ENCODE results near the gene IRX5.

Gene IRX5

DNA sequence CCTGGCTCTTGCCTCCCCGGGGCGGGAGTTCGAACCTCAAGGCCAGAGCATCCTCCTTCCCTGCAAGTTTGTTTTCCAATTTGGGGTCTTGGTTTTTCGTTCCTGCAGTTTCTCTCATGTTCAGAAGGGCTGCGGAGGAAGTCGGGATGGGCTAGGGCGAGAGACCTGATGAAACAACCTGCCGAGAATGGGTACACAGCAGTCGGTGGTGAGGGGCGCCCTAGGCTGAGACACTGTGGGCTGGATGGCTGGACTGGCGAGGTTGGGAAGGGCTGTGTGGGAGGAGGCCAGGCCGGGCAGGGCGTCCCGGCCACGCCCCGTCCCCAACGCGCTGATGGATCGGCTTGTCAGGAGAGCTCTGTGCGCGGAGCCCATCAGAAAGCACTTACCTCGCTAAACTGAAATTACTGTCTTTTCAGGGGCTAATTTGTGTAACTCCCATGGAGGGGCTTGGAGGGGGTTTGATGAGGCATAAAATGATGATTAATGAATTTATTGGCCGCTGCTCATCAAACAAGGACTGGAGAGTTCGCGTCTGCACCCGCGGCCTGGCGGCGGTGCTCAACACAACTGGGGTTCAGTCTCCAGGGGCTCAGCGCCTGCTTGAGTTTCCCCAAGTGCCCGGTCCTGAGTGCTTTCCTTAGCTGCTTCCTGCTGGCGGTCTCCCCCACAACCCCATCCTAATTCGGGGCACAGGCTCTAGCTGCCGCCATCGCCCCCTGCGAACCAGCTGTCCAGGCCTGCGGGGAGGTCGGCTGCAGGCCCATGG lies 9.0 kb downstream of the IRX5 start:
- peak; percentile 48 for DNase-seq (ENCODE audit: low spot score)

DNA sequence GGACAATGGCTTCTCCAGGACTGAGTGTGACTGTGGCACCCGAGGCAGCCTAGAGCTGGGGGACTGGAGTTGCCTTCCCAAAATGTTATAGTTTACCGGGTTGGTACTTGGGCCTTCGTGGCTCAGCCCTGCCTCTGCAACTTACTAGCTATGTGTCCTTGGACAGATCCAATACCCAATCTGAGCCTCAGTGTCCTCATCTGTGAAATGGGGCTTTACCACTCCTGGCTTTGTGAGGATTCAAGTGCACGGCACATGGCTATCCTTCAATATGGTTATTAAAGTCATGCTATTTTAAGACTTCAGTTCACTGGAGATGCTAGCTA lies 9.6 kb downstream of the IRX5 start:
- Histone ChIP-seq H3K4me3 (ENCODE audit: low read length in 2 of 2) (no peak overlapping the region), H2BK120ac (ENCODE audit: low read depth, low read length) (no peak overlapping the region), H2AK5ac (ENCODE audit: low read depth, low read length) (no peak overlapping the region), H3K4me1 (ENCODE audit: control insufficient read depth in 2 of 2, insufficient read depth in 1 of 2, low read depth in 1 of 2, low read length in 2 of 2) (peaks cover 12 to 18% of the 10 kb centered on the region in 2 donors), H3K14ac (ENCODE audit: low read length) (no peak overlapping the region), H4K91ac (ENCODE audit: low read depth, low read length, poor library complexity) (no peak overlapping the region), H2BK15ac (ENCODE audit: low read length) (no peak overlapping the region), H3K4ac (ENCODE audit: low read length) (no peak overlapping the region), H3K36me3 (replicated peaks in 1 of 2; ENCODE audit: control insufficient read depth in 2 of 2, insufficient read depth in 2 of 2, low read length in 2 of 2) (peaks cover 0 to 52% of the 10 kb centered on the region in 2 donors), H2BK5ac (ENCODE audit: low read length) (no peak overlapping the region), H3K18ac (ENCODE audit: low read length) (no peak overlapping the region), H3K9me3 (replicated peaks in 1 of 2; ENCODE audit: control insufficient read depth in 2 of 2, insufficient read depth in 1 of 2, low read depth in 1 of 2, low read length in 2 of 2) (peaks cover 0 to 14% of the 10 kb centered on the region in 2 donors), H2AFZ (ENCODE audit: low read length) (no peak overlapping the region), H3K4me2 (ENCODE audit: insufficient read depth, low read length, poor library complexity, severe bottlenecking) (no peak overlapping the region), H3K23ac (ENCODE audit: low read depth, low read length, poor library complexity) (no peak overlapping the region), H2BK12ac (ENCODE audit: low read length) (no peak overlapping the region), H3K27ac (replicated peaks; ENCODE audit: low read length) (no peak overlapping the region), H3K9ac (ENCODE audit: low read depth, low read length, poor library complexity) (no peak overlapping the region), H3K27me3 (ENCODE audit: control insufficient read depth in 3 of 3, insufficient read depth in 3 of 3, low read depth in 1 of 3, low read length in 3 of 3) (peaks cover 0 to 65% (median 22%) of the 10 kb centered on the region in 3 experiments), H4K8ac (ENCODE audit: low read depth, low read length) (no peak overlapping the region), H3K79me1 (ENCODE audit: low read depth, low read length) (no peaks in the 10 kb centered on the region)
- no peak for DNase-seq (ENCODE audit: low spot score)
- no CpG with 5 or more reads among the region's 4 CpGs for WGBS, 2 donors (ENCODE audit: extremely low coverage in 2 of 2, insufficient read length in 2 of 2, insufficient replicate concordance in 1 of 2)

More for the DNA sequence above, 9.0 kb downstream of the IRX5 start:
- H3K4ac ChIP-seq (ENCODE audit: low read length), result no peak overlapping the region
- no CpG with 5 or more reads among the region's 38 CpGs for WGBS, 2 donors (ENCODE audit: extremely low coverage in 2 of 2, insufficient read length in 2 of 2, insufficient replicate concordance in 1 of 2)
- no peak overlapping the region for H4K8ac ChIP-seq (ENCODE audit: low read depth, low read length)
- peaks cover 0 to 57% of the 10 kb centered on the region in 2 donors for H3K36me3 ChIP-seq (replicated peaks in 1 of 2; ENCODE audit: control insufficient read depth in 2 of 2, insufficient read depth in 2 of 2, low read length in 2 of 2)
- H2AK5ac ChIP-seq (ENCODE audit: low read depth, low read length), result peak overlapping the region; percentile 19
- peaks cover 0 to 70% (median 22%) of the 10 kb centered on the region in 3 experiments for H3K27me3 ChIP-seq (ENCODE audit: control insufficient read depth in 3 of 3, insufficient read depth in 3 of 3, low read depth in 1 of 3, low read length in 3 of 3)
- peak overlapping the region; percentile 18 for H3K18ac ChIP-seq (ENCODE audit: low read length)
- peaks cover 0 to 14% of the 10 kb centered on the region in 2 donors for H3K9me3 ChIP-seq (replicated peaks in 1 of 2; ENCODE audit: control insufficient read depth in 2 of 2, insufficient read depth in 1 of 2, low read depth in 1 of 2, low read length in 2 of 2)
- H2BK12ac ChIP-seq (ENCODE audit: low read length), result no peak overlapping the region
- no peak overlapping the region for H3K27ac ChIP-seq (replicated peaks; ENCODE audit: low read length)
- peak overlapping the region; percentile 35 for H3K4me2 ChIP-seq (ENCODE audit: insufficient read depth, low read length, poor library complexity, severe bottlenecking)
- H3K79me1 ChIP-seq (ENCODE audit: low read depth, low read length), result no peaks in the 10 kb centered on the region
- peaks cover 14 to 18% of the 10 kb centered on the region in 2 donors for H3K4me1 ChIP-seq (ENCODE audit: control insufficient read depth in 2 of 2, insufficient read depth in 1 of 2, low read depth in 1 of 2, low read length in 2 of 2)
- no peak overlapping the region for H2BK15ac ChIP-seq (ENCODE audit: low read length)
- no peak overlapping the region for H2AFZ ChIP-seq (ENCODE audit: low read length)
- H3K23ac ChIP-seq (ENCODE audit: low read depth, low read length, poor library complexity), result peak overlapping the region; percentile 17
- H3K14ac ChIP-seq (ENCODE audit: low read length), result no peak overlapping the region
- no peak overlapping the region for H2BK5ac ChIP-seq (ENCODE audit: low read length)
- no peak overlapping the region for H4K91ac ChIP-seq (ENCODE audit: low read depth, low read length, poor library complexity)
- no peak overlapping the region for H3K4me3 ChIP-seq (ENCODE audit: low read length in 2 of 2)
- no peak overlapping the region for H3K9ac ChIP-seq (ENCODE audit: low read depth, low read length, poor library complexity)
- H2BK120ac ChIP-seq (ENCODE audit: low read depth, low read length), result no peak overlapping the region

DNA sequence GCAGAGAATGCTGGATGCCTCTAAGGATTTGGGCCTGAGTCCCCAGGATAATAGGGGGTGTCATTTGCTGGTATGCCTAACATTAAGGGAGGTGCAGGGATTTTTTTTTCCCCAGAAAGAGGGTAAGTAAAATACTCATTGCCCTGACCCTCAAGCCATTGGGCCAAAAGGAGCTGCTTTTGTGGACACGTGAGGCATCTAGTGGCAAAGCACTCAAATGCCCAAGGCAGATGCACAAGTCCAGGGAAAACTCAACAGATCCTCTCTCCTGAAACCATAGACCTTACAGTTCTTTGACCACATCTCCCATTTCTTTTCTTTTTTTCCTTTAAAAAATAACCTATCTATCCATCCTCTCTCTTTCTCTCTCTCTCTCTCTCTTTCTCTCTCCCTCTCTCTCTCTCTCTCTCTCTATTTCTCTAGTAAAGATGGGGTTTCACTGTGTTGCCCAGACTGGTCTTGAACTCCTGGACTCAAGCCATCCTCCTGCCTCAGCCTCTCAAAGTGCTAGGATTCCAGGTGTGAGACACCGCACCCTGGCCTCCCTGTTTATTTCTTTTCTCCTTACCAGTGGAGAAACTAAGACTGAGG lies 11.8 kb downstream of the IRX5 start:
- Histone ChIP-seq H4K91ac (ENCODE audit: low read depth, low read length, poor library complexity) (no peak overlapping the region), H2BK120ac (ENCODE audit: low read depth, low read length) (no peak overlapping the region), H3K4me3 (ENCODE audit: low read length in 2 of 2) (no peak overlapping the region), H3K14ac (ENCODE audit: low read length) (no peak overlapping the region), H4K8ac (ENCODE audit: low read depth, low read length) (no peak overlapping the region), H3K27me3 (ENCODE audit: control insufficient read depth in 3 of 3, insufficient read depth in 3 of 3, low read depth in 1 of 3, low read length in 3 of 3) (peaks cover 0 to 44% (median 22%) of the 10 kb centered on the region in 3 experiments), H3K9me3 (replicated peaks in 1 of 2; ENCODE audit: control insufficient read depth in 2 of 2, insufficient read depth in 1 of 2, low read depth in 1 of 2, low read length in 2 of 2) (peaks cover 0 to 3% of the 10 kb centered on the region in 2 donors), H3K27ac (replicated peaks; ENCODE audit: low read length) (no peak overlapping the region), H3K4me1 (ENCODE audit: control insufficient read depth in 2 of 2, insufficient read depth in 1 of 2, low read depth in 1 of 2, low read length in 2 of 2) (peaks cover 0 to 7% of the 10 kb centered on the region in 2 donors), H3K18ac (ENCODE audit: low read length) (no peak overlapping the region), H3K4me2 (ENCODE audit: insufficient read depth, low read length, poor library complexity, severe bottlenecking) (no peak overlapping the region), H2AFZ (ENCODE audit: low read length) (no peak overlapping the region), H2BK5ac (ENCODE audit: low read length) (no peak overlapping the region), H3K36me3 (replicated peaks in 1 of 2; ENCODE audit: control insufficient read depth in 2 of 2, insufficient read depth in 2 of 2, low read length in 2 of 2) (peaks cover 0 to 32% of the 10 kb centered on the region in 2 donors), H3K79me1 (ENCODE audit: low read depth, low read length) (no peaks in the 10 kb centered on the region), H3K23ac (ENCODE audit: low read depth, low read length, poor library complexity) (no peak overlapping the region), H3K9ac (ENCODE audit: low read depth, low read length, poor library complexity) (no peak overlapping the region), H2BK12ac (ENCODE audit: low read length) (no peak overlapping the region), H3K4ac (ENCODE audit: low read length) (no peak overlapping the region), H2AK5ac (ENCODE audit: low read depth, low read length) (no peak overlapping the region), H2BK15ac (ENCODE audit: low read length) (no peak overlapping the region)
- DNase-seq (ENCODE audit: low spot score), result no peak
- no CpG with 5 or more reads among the region's 2 CpGs for WGBS, 2 donors (ENCODE audit: extremely low coverage in 2 of 2, insufficient read length in 2 of 2, insufficient replicate concordance in 1 of 2)

DNA sequence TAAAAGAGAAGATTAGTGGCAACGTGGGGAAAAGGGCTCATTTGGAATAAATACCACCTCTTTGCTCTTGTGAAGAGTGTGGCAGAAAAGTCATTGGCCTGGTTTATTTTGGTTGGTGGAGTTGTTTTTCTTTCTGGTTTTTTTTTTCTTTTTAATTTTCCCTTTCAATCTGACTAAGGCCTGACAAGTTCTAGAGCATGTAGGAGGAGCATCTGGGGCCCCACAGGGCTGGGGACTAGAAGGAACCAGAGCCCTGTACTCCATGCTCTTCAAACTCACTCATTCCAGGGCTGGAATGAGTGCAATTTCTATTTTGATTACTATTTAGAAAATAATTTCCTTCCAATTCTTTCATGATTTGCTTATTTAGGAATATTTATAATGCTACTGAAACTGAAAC lies 13.3 kb downstream of the IRX5 start:
- Histone ChIP-seq H3K27me3 (ENCODE audit: control insufficient read depth in 3 of 3, insufficient read depth in 3 of 3, low read depth in 1 of 3, low read length in 3 of 3) (peaks cover 0 to 28% (median 13%) of the 10 kb centered on the region in 3 experiments), H3K4me3 (ENCODE audit: low read length in 2 of 2) (no peak overlapping the region)

More for the DNA sequence above, 13.3 kb downstream of the IRX5 start:
- no peak for DNase-seq (ENCODE audit: low spot score)
- H3K9me3 ChIP-seq (replicated peaks in 1 of 2; ENCODE audit: control insufficient read depth in 2 of 2, insufficient read depth in 1 of 2, low read depth in 1 of 2, low read length in 2 of 2), result no peaks in the 10 kb centered on the region
- H3K18ac ChIP-seq (ENCODE audit: low read length), result no peak overlapping the region
- no CpG with 5 or more reads among the region's 1 CpG for WGBS, 2 donors (ENCODE audit: extremely low coverage in 2 of 2, insufficient read length in 2 of 2, insufficient replicate concordance in 1 of 2)
- H3K36me3 ChIP-seq (replicated peaks in 1 of 2; ENCODE audit: control insufficient read depth in 2 of 2, insufficient read depth in 2 of 2, low read length in 2 of 2), result peaks cover 0 to 21% of the 10 kb centered on the region in 2 donors
- H3K4me1 ChIP-seq (ENCODE audit: control insufficient read depth in 2 of 2, insufficient read depth in 1 of 2, low read depth in 1 of 2, low read length in 2 of 2), result peaks cover 0 to 2% of the 10 kb centered on the region in 2 donors
- no peak overlapping the region for H2AFZ ChIP-seq (ENCODE audit: low read length)
- no peak overlapping the region for H2BK12ac ChIP-seq (ENCODE audit: low read length)
- H2BK15ac ChIP-seq (ENCODE audit: low read length), result no peak overlapping the region
- H3K4ac ChIP-seq (ENCODE audit: low read length), result no peak overlapping the region
- H2AK5ac ChIP-seq (ENCODE audit: low read depth, low read length), result no peak overlapping the region
- no peak overlapping the region for H2BK120ac ChIP-seq (ENCODE audit: low read depth, low read length)
- no peak overlapping the region for H4K91ac ChIP-seq (ENCODE audit: low read depth, low read length, poor library complexity)
- no peaks in the 10 kb centered on the region for H3K79me1 ChIP-seq (ENCODE audit: low read depth, low read length)
- no peak overlapping the region for H4K8ac ChIP-seq (ENCODE audit: low read depth, low read length)
- no peak overlapping the region for H3K23ac ChIP-seq (ENCODE audit: low read depth, low read length, poor library complexity)
- H2BK5ac ChIP-seq (ENCODE audit: low read length), result no peak overlapping the region
- no peak overlapping the region for H3K14ac ChIP-seq (ENCODE audit: low read length)
- H3K9ac ChIP-seq (ENCODE audit: low read depth, low read length, poor library complexity), result no peak overlapping the region
- no peak overlapping the region for H3K4me2 ChIP-seq (ENCODE audit: insufficient read depth, low read length, poor library complexity, severe bottlenecking)
- H3K27ac ChIP-seq (replicated peaks; ENCODE audit: low read length), result no peak overlapping the region
